H1 (cell line): ENCODE data around the gene PSTK.

Experiments used
- CREB1 ChIP-seq: IDR thresholded peaks from 2 replicates; pipeline ENCODE4 v1.6.1; 2012; ENCODE audit warnings: inconsistent platforms
- CTCF ChIP-seq, 3 experiments: IDR thresholded peaks; 1 replicate in 2 of 3; 2 replicates in 1 of 3; pipeline versions ENCODE4 v1.5.1 to v1.6.1; 2011; ENCODE audit warnings: low read length in 3 of 3, mild to moderate bottlenecking in 3 of 3, inconsistent platforms in 2 of 3, low read depth in 1 of 3, moderate library complexity in 1 of 3; ENCODE audit not compliant: insufficient read depth in 1 of 3; ENCODE audit errors: control extremely low read depth in 1 of 3
- EZH2 ChIP-seq: fragments of 200-600 bp; sonication (generic); IDR thresholded peaks from 2 replicates; pipeline ENCODE4 v1.7.1; 2012; ENCODE audit warnings: low read depth, mild to moderate bottlenecking, moderate library complexity, low read length, inconsistent platforms; ENCODE audit not compliant: severe bottlenecking
- FOSL1 ChIP-seq: IDR thresholded peaks from 2 replicates; pipeline ENCODE4 v1.6.1; 2011; ENCODE audit warnings: mild to moderate bottlenecking, low read depth, low read length, moderate library complexity; ENCODE audit not compliant: insufficient read depth
- GABPA ChIP-seq: IDR thresholded peaks from 2 replicates; pipeline ENCODE4 v1.6.1; 2011; ENCODE audit warnings: mild to moderate bottlenecking, low read length, moderate library complexity, borderline replicate concordance; ENCODE audit not compliant: insufficient read depth
- JUND ChIP-seq: IDR thresholded peaks from 2 replicates; pipeline ENCODE4 v1.6.1; 2011; ENCODE audit warnings: mild to moderate bottlenecking, improper control_type of control experiment, low read length
- MAFK ChIP-seq: IDR thresholded peaks from 2 replicates; pipeline ENCODE4 v1.6.1; 2012; ENCODE audit warnings: low read depth, mild to moderate bottlenecking, improper control_type of control experiment, low read length
- POLR2A ChIP-seq, 2 experiments: IDR thresholded peaks; 1 replicate in 1 of 2; 2 replicates in 1 of 2; pipeline ENCODE4 v1.6.1; 2011; ENCODE audit warnings: low read depth in 2 of 2, low read length in 2 of 2, mild to moderate bottlenecking in 2 of 2; ENCODE audit errors: control extremely low read depth in 1 of 2
- RFX5 ChIP-seq: IDR thresholded peaks from 2 replicates; pipeline ENCODE4 v1.6.1; 2011; ENCODE audit warnings: low read depth, low read length, improper control_type of control experiment, borderline replicate concordance
- RNF2 ChIP-seq: fragments of 200-900, 300-1000 bp; sonication (generic); IDR thresholded peaks from 2 replicates; pipeline ENCODE4 v1.7.1; 2016; ENCODE audit warnings: borderline replicate concordance, low read depth, mild to moderate bottlenecking, antibody characterized with exemption, low read length; ENCODE audit not compliant: poor library complexity, severe bottlenecking; ENCODE audit errors: missing control alignments
- SRF ChIP-seq: IDR thresholded peaks from 2 replicates; pipeline ENCODE4 v1.6.1; 2011; ENCODE audit warnings: mild to moderate bottlenecking, low read depth, low read length, moderate library complexity
- YY1 ChIP-seq: IDR thresholded peaks from 2 replicates; pipeline ENCODE4 v1.6.1; 2011; ENCODE audit warnings: low read depth, mild to moderate bottlenecking, low read length

- TF ChIP-seq JUND: no peak
- no peak for TF ChIP-seq POLR2A (IDR thresholded peaks at IDR 0.05; ENCODE audit: control extremely low read depth in 1 of 2, low read depth in 2 of 2, low read length in 2 of 2)
- no peak for TF ChIP-seq CTCF (IDR thresholded peaks at IDR 0.05; ENCODE audit: control extremely low read depth in 1 of 3, insufficient read depth in 1 of 3, low read depth in 1 of 3, low read length in 3 of 3)
- no peak for TF ChIP-seq CREB1
- no peak for TF ChIP-seq RNF2
- TF ChIP-seq MAFK: no peak
- no peak for TF ChIP-seq FOSL1
- TF ChIP-seq GABPA: no peak
- TF ChIP-seq SRF: no peak
- TF ChIP-seq YY1: no peak
- TF ChIP-seq RFX5: no peak
- TF ChIP-seq EZH2: no peak
Measured at GRCh38 chr10:122984708-122985107, 4.5 kb downstream of the PSTK start.
